ENCODE results near the gene HHATL. TPM values are rescaled to one million over a fixed set of nuclear protein-coding genes. Genes with fewer than 3 reads are reported as not detected.

HHATL gene
- total and polyA plus RNA-seq, 8 donors: 0.81 to 6.9 (median 0.90) TPM; not detected in 5

- 87 to 90% (median 88%) methylated on average over 9 to 15 of the region's 15 CpGs for WGBS, 5 donors
- DNase-seq: no peak
- intact Hi-C loops (cut with DNase I; ENCODE audit: low total_unique reads): no loop called here
- Histone ChIP-seq H3K36me3 (no peaks in the 10 kb centered on the region), H3K4me1 (peaks cover 0 to 32% (median 15%) of the 10 kb centered on the region in 4 donors), H3K27ac (no peak overlapping the region), H3K4me3 (no peak overlapping the region), H3K27me3 (peaks cover 0 to 35% (median 16%) of the 10 kb centered on the region in 3 donors), H3K9me3 (no peaks in the 10 kb centered on the region)
- no peak for TF ChIP-seq POLR2AphosphoS5 (IDR thresholded peaks at IDR 0.05)
- no peak for TF ChIP-seq POLR2A (IDR thresholded peaks at IDR 0.05)
- no peak for TF ChIP-seq EP300 (IDR thresholded peaks at IDR 0.05)
- TF ChIP-seq CTCF (IDR thresholded peaks at IDR 0.05): no peak
These were observed 14.6 kb downstream of the HHATL start for GRCh38 chr3:42688016-42688415.

- no peaks in the 10 kb centered on the region for H3K36me3 ChIP-seq
- H3K27ac ChIP-seq: no peak overlapping the region
- no peak for TF ChIP-seq EP300 (IDR thresholded peaks at IDR 0.05)
- no peak for TF ChIP-seq CTCF (IDR thresholded peaks at IDR 0.05)
- TF ChIP-seq POLR2A (IDR thresholded peaks at IDR 0.05): no peak
- no peak for TF ChIP-seq POLR2AphosphoS5 (IDR thresholded peaks at IDR 0.05)
- H3K9me3 ChIP-seq: no peaks in the 10 kb centered on the region
- H3K4me3 ChIP-seq: no peak overlapping the region
- H3K4me1 ChIP-seq: peaks cover 0 to 32% (median 15%) of the 10 kb centered on the region in 4 donors
- peaks cover 0 to 35% (median 16%) of the 10 kb centered on the region in 3 donors for H3K27me3 ChIP-seq
- 86 to 92% (median 88%) methylated on average over 7 of the region's 7 CpGs for whole genome bisulfite sequencing, 5 donors
- intact Hi-C loops (cut with DNase I; ENCODE audit: low total_unique reads): no loop called here
- no peak for DNase-seq
These were observed 15.6 kb downstream of the HHATL start for GRCh38 chr3:42686832-42687650.

GRCh38 chr3:42685891-42686820 is 16.4 kb downstream of the HHATL start:
- 30 to 57% (median 43%) methylated on average over 70 to 80 of the region's 80 CpGs for WGBS, 5 donors
- Histone ChIP-seq H3K4me3 (peak overlapping the region; percentile 14 to 27 (median 22)), H3K9me3 (no peaks in the 10 kb centered on the region), H3K27me3 (peaks cover 0 to 35% (median 16%) of the 10 kb centered on the region in 3 donors), H3K27ac (no peak overlapping the region), H3K4me1 (peaks cover 0 to 32% (median 15%) of the 10 kb centered on the region in 4 donors), H3K36me3 (no peaks in the 10 kb centered on the region)
- TF ChIP-seq POLR2A (IDR thresholded peaks at IDR 0.05) (no peak), CTCF (IDR thresholded peaks at IDR 0.05) (no peak), POLR2AphosphoS5 (IDR thresholded peaks at IDR 0.05) (no peak), EP300 (IDR thresholded peaks at IDR 0.05) (no peak)
- peak in 1 of 2 donors; percentile 28 for DNase-seq
- intact Hi-C loops (cut with DNase I; ENCODE audit: low total_unique reads): no loop called here

GRCh38 chr3:42685363-42685881 is 17.2 kb downstream of the HHATL start, which contains the start of gene KLHL40:
TSS of gene KLHL40 (plus strand) at chr3:42685537. CDS start at chr3:42685619, 82 bp downstream.
- H3K36me3 ChIP-seq: no peaks in the 10 kb centered on the region
- TF ChIP-seq CTCF (IDR thresholded peaks at IDR 0.05) (no peak), POLR2A (IDR thresholded peaks at IDR 0.05) (no peak), EP300 (IDR thresholded peaks at IDR 0.05) (no peak), POLR2AphosphoS5 (IDR thresholded peaks at IDR 0.05) (no peak)
- no peak for DNase-seq
- peaks cover 0 to 35% (median 16%) of the 10 kb centered on the region in 3 donors for H3K27me3 ChIP-seq
- WGBS, 5 donors: 39 to 92% (median 61%) methylated on average over 9 to 34 of the region's 34 CpGs
- intact Hi-C loops (cut with DNase I; ENCODE audit: low total_unique reads): no loop called here
- no peaks in the 10 kb centered on the region for H3K9me3 ChIP-seq
- H3K4me3 ChIP-seq: peak within 1 kb of the TSS; percentile 14 to 27 (median 22)
- peaks cover 0 to 32% (median 15%) of the 10 kb centered on the region in 4 donors for H3K4me1 ChIP-seq
- peak within 1 kb of the TSS in 1 of 5 donors; percentile 68 for H3K27ac ChIP-seq
